Activated naive CD4-positive, alpha-beta T cell treated with anti-CD3 and anti-CD28 coated beads, Interleukin-2, amount 10 ng/mL, durations not matched to agents 7 days and 5 days (primary cell): ENCODE measurements around the gene LIPH.
"Not testable (repeated sequence)": the region's sequence is repeated elsewhere in the genome, so short reads cannot be mapped to it uniquely, and the experiment has no call there.

Experiments used
- CTCF ChIA-PET: fragments of 350-600 bp; sonication (Branson Sonifier 250); formaldehyde crosslinking; loops from one replicate; lab custom pipeline; 2021; ENCODE audit warnings: antibody characterized with exemption; lab: Charles Lee
- DNase-seq: peaks from one replicate; pipeline ENCODE4 v3.0.0-alpha.2; 2020
- H3K27ac Mint-ChIP-seq: one replicate; pipeline ENCODE4 v1.8.0; 2021; ENCODE audit warnings: mild to moderate bottlenecking, moderate library complexity, mixed read lengths
- H3K27me3 Mint-ChIP-seq: one replicate; pipeline ENCODE4 v1.8.0; 2021; ENCODE audit warnings: mild to moderate bottlenecking, mixed read lengths
- H3K36me3 Mint-ChIP-seq: one replicate; pipeline ENCODE4 v1.8.0; 2021; ENCODE audit warnings: mixed read lengths
- H3K4me1 Mint-ChIP-seq: one replicate; pipeline ENCODE4 v1.8.0; 2021; ENCODE audit warnings: mixed read lengths
- H3K4me3 Mint-ChIP-seq: one replicate; pipeline ENCODE4 v1.8.0; 2021; ENCODE audit warnings: mild to moderate bottlenecking, moderate library complexity, mixed read lengths
- H3K9me3 Mint-ChIP-seq: one replicate; pipeline ENCODE4 v1.8.0; 2021; ENCODE audit warnings: mixed read lengths

LIPH gene

GRCh38 chr3:185560676-185561075 lies 8.3 kb upstream of the LIPH start:
- Mint-ChIP-seq H3K27me3 (peaks cover 20% of the 10 kb centered on the region), H3K9me3 (no peaks in the 10 kb centered on the region), H3K36me3 (no peaks in the 10 kb centered on the region), H3K27ac (no peak overlapping the region), H3K4me3 (no peak overlapping the region), H3K4me1 (peaks cover 18% of the 10 kb centered on the region)
- CTCF ChIA-PET = interaction anchor here (2.8 to 3.2 kb wide), 2 partner anchors 100 to 207 kb away, joined by 11 to 17 read pairs; no protein-coding TSS in a partner anchor
- no peak for DNase-seq

- peaks cover 20% of the 10 kb centered on the region for H3K27me3 Mint-ChIP-seq
These were observed 7.3 kb upstream of the LIPH start for GRCh38 chr3:185559706-185560090.

GRCh38 chr3:185558395-185558794 lies 6.0 kb upstream of the LIPH start:
- CTCF ChIA-PET = interaction anchor here (0.9 to 3.2 kb wide), 13 partner anchors 9 to 205 kb away, joined by 3 to 17 read pairs (median 8); partner anchors contain the start of gene TMEM41A
- no peak for DNase-seq
- Mint-ChIP-seq H3K9me3 (no peaks in the 10 kb centered on the region), H3K4me1 (peaks cover 18% of the 10 kb centered on the region), H3K27ac (no peak overlapping the region), H3K4me3 (no peak overlapping the region), H3K27me3 (peaks cover 20% of the 10 kb centered on the region), H3K36me3 (no peaks in the 10 kb centered on the region)

More at GRCh38 chr3:185559706-185560090, 7.3 kb upstream of the LIPH start:
- H3K4me3 Mint-ChIP-seq = no peak overlapping the region
- H3K36me3 Mint-ChIP-seq = no peaks in the 10 kb centered on the region
- no peak for DNase-seq
- CTCF ChIA-PET = interaction anchor here (0.6 to 3.2 kb wide), 15 partner anchors 10 to 206 kb away, joined by 3 to 17 read pairs (median 5); partner anchors contain the start of genes SENP2 and TMEM41A
- no peak overlapping the region for H3K27ac Mint-ChIP-seq
- no peaks in the 10 kb centered on the region for H3K9me3 Mint-ChIP-seq
- H3K4me1 Mint-ChIP-seq = peaks cover 18% of the 10 kb centered on the region

GRCh38 chr3:185556640-185557039 lies 4.3 kb upstream of the LIPH start:
- DNase-seq, CTCF ChIA-PET, H3K27ac Mint-ChIP-seq, H3K36me3 Mint-ChIP-seq, H3K4me3 Mint-ChIP-seq, H3K9me3 Mint-ChIP-seq: not testable (repeated sequence)
- peaks cover 16% of the 10 kb centered on the region for H3K4me1 Mint-ChIP-seq
- peaks cover 20% of the 10 kb centered on the region for H3K27me3 Mint-ChIP-seq

- DNase-seq = no peak
- H3K4me1 Mint-ChIP-seq = peaks cover 10% of the 10 kb centered on the region
- no peak overlapping the region for H3K27ac Mint-ChIP-seq
- H3K4me3 Mint-ChIP-seq = no peak overlapping the region
- no peaks in the 10 kb centered on the region for H3K36me3 Mint-ChIP-seq
- CTCF ChIA-PET = no interaction called here
- no peaks in the 10 kb centered on the region for H3K9me3 Mint-ChIP-seq
- H3K27me3 Mint-ChIP-seq = peaks cover 14% of the 10 kb centered on the region
These were observed 3.5 kb upstream of the LIPH start for GRCh38 chr3:185555860-185556347.

GRCh38 chr3:185555101-185555501 lies 2.7 kb upstream of the LIPH start:
- H3K4me1 Mint-ChIP-seq = peaks cover 10% of the 10 kb centered on the region
- H3K27ac Mint-ChIP-seq = no peak overlapping the region
- CTCF ChIA-PET = no interaction called here
- peaks cover 6% of the 10 kb centered on the region for H3K27me3 Mint-ChIP-seq
- DNase-seq = no peak
- no peak overlapping the region for H3K4me3 Mint-ChIP-seq
- no peaks in the 10 kb centered on the region for H3K9me3 Mint-ChIP-seq
- no peaks in the 10 kb centered on the region for H3K36me3 Mint-ChIP-seq

GRCh38 chr3:185549651-185550111 lies 2.7 kb downstream of the LIPH start:
- no peak for DNase-seq
- Mint-ChIP-seq H3K4me3 (no peak overlapping the region), H3K27ac (no peak overlapping the region), H3K4me1 (peaks cover 9% of the 10 kb centered on the region), H3K27me3 (no peaks in the 10 kb centered on the region), H3K9me3 (no peaks in the 10 kb centered on the region), H3K36me3 (no peaks in the 10 kb centered on the region)
- CTCF ChIA-PET = interaction anchor here (1.7 kb wide), 1 partner anchor 9 kb away, joined by 4 read pairs; no protein-coding TSS in a partner anchor

GRCh38 chr3:185549122-185549521 lies 3.3 kb downstream of the LIPH start:
- H3K9me3 Mint-ChIP-seq = no peaks in the 10 kb centered on the region
- no peak overlapping the region for H3K27ac Mint-ChIP-seq
- CTCF ChIA-PET = interaction anchor here (1.7 kb wide), 1 partner anchor 10 kb away, joined by 4 read pairs; no protein-coding TSS in a partner anchor
- H3K4me1 Mint-ChIP-seq = peaks cover 9% of the 10 kb centered on the region
- DNase-seq = no peak
- H3K4me3 Mint-ChIP-seq = no peak overlapping the region
- no peaks in the 10 kb centered on the region for H3K36me3 Mint-ChIP-seq
- H3K27me3 Mint-ChIP-seq = no peaks in the 10 kb centered on the region

GRCh38 chr3:185540695-185541094 lies 11.7 kb downstream of the LIPH start:
- H3K4me3 Mint-ChIP-seq = no peak overlapping the region
- H3K36me3 Mint-ChIP-seq = no peaks in the 10 kb centered on the region
- CTCF ChIA-PET = no interaction called here
- peaks cover 2% of the 10 kb centered on the region for H3K9me3 Mint-ChIP-seq
- H3K4me1 Mint-ChIP-seq = peaks cover 22% of the 10 kb centered on the region
- no peak for DNase-seq
- no peak overlapping the region for H3K27ac Mint-ChIP-seq
- no peaks in the 10 kb centered on the region for H3K27me3 Mint-ChIP-seq

- H3K36me3 Mint-ChIP-seq = no peaks in the 10 kb centered on the region
- H3K27ac Mint-ChIP-seq = no peak overlapping the region
- no peak overlapping the region for H3K4me3 Mint-ChIP-seq
- peaks cover 2% of the 10 kb centered on the region for H3K9me3 Mint-ChIP-seq
- no peaks in the 10 kb centered on the region for H3K27me3 Mint-ChIP-seq
- no peak for DNase-seq
- CTCF ChIA-PET = no interaction called here
- peaks cover 22% of the 10 kb centered on the region for H3K4me1 Mint-ChIP-seq
These were observed 12.5 kb downstream of the LIPH start for GRCh38 chr3:185539934-185540333.

GRCh38 chr3:185537369-185537970 lies 14.9 kb downstream of the LIPH start:
- peak; percentile 49 for DNase-seq
- H3K9me3 Mint-ChIP-seq = peaks cover 2% of the 10 kb centered on the region
- no peaks in the 10 kb centered on the region for H3K27me3 Mint-ChIP-seq
- H3K4me3 Mint-ChIP-seq = no peak overlapping the region
- H3K36me3 Mint-ChIP-seq = no peaks in the 10 kb centered on the region
- H3K4me1 Mint-ChIP-seq = peaks cover 19% of the 10 kb centered on the region
- CTCF ChIA-PET = interaction anchor here (0.8 kb wide), 1 partner anchor 38 kb away, joined by 3 read pairs; the partner anchor contains the start of gene TMEM41A
- H3K27ac Mint-ChIP-seq = peak overlapping the region; percentile 82

- H3K9me3 Mint-ChIP-seq = peaks cover 2% of the 10 kb centered on the region
- no peak overlapping the region for H3K27ac Mint-ChIP-seq
- H3K27me3 Mint-ChIP-seq = peaks cover 5% of the 10 kb centered on the region
- no peaks in the 10 kb centered on the region for H3K36me3 Mint-ChIP-seq
- no peak for DNase-seq
- CTCF ChIA-PET = interaction anchor here (0.6 to 3.9 kb wide), 3 partner anchors 25 to 238 kb away, joined by 4 to 16 read pairs (median 6); no protein-coding TSS in a partner anchor
- no peak overlapping the region for H3K4me3 Mint-ChIP-seq
- peaks cover 14% of the 10 kb centered on the region for H3K4me1 Mint-ChIP-seq
These were observed 17.9 kb downstream of the LIPH start for GRCh38 chr3:185534511-185534910.

- CTCF ChIA-PET = interaction anchor here (3.9 kb wide), 1 partner anchor 26 kb away, joined by 16 read pairs; no protein-coding TSS in a partner anchor
- Mint-ChIP-seq H3K4me1 (peaks cover 13% of the 10 kb centered on the region), H3K36me3 (no peaks in the 10 kb centered on the region), H3K9me3 (peaks cover 2% of the 10 kb centered on the region), H3K27ac (no peak overlapping the region), H3K27me3 (peaks cover 10% of the 10 kb centered on the region), H3K4me3 (no peak overlapping the region)
- DNase-seq = no peak
These were observed 19.5 kb downstream of the LIPH start for GRCh38 chr3:185532901-185533300.

GRCh38 chr3:185530856-185531255 lies 21.5 kb downstream of the LIPH start:
- no peak for DNase-seq
- no peaks in the 10 kb centered on the region for H3K9me3 Mint-ChIP-seq
- no peaks in the 10 kb centered on the region for H3K36me3 Mint-ChIP-seq
- H3K4me3 Mint-ChIP-seq = no peak overlapping the region
- H3K27me3 Mint-ChIP-seq = peaks cover 17% of the 10 kb centered on the region
- no peak overlapping the region for H3K27ac Mint-ChIP-seq
- H3K4me1 Mint-ChIP-seq = peaks cover under 1% of the 10 kb centered on the region
- CTCF ChIA-PET = no interaction called here

- Mint-ChIP-seq H3K27me3 (peaks cover 19% of the 10 kb centered on the region), H3K9me3 (no peaks in the 10 kb centered on the region), H3K4me3 (no peak overlapping the region), H3K36me3 (no peaks in the 10 kb centered on the region), H3K4me1 (no peaks in the 10 kb centered on the region), H3K27ac (no peak overlapping the region)
- CTCF ChIA-PET = no interaction called here
- no peak for DNase-seq
These were observed 23.9 kb downstream of the LIPH start for GRCh38 chr3:185528532-185528931.
